ENCODE measurements around the gene THAP7.

GRCh38 chr22:20957683-20958431 is 44.1 kb downstream of the THAP7 start:
- no peak for TF ChIP-seq CTCF (IDR thresholded peaks at IDR 0.05)
- no peak for TF ChIP-seq EP300 (IDR thresholded peaks at IDR 0.05)

Data from tibial nerve (tissue), 4 donors.